Spleen (tissue), 7 donors: ENCODE measurements around the gene ZNF226.

Experiments
- POLR2A ChIP-seq, 3 donors: fragments of 450-650 bp; IDR thresholded peaks; one replicate each; pipeline ENCODE4 v1.5.1; 2017; ENCODE audit warnings: antibody characterized with exemption in 3 of 3, mild to moderate bottlenecking in 1 of 3
- POLR2AphosphoS5 ChIP-seq, 3 donors: sonication (generic); formaldehyde crosslinking; IDR thresholded peaks; one replicate each; pipeline ENCODE4 v1.5.1; 2017; ENCODE audit warnings: antibody characterized with exemption in 3 of 3
- TF ChIP-seq, protein P1 (sequence below), 11 experiments: fragments of 200-600 bp in 7 of 11; fragments of 450-650 bp in 4 of 11; sonication (generic) in 4 of 11; IDR thresholded peaks in 8 of 11; conservative IDR thresholded peaks in 3 of 11; 1 replicate in 7 of 11; 2 replicates in 4 of 11; pipeline versions ENCODE4 v1.4.0 to v1.8.0; 2016 to 2021; ENCODE audit warnings: antibody characterized with exemption in 11 of 11, inconsistent platforms in 4 of 11, mild to moderate bottlenecking in 1 of 11
- donor health status: DM: no; HTN: no; CAD: no; lungs with moderate emphysema.
- donor health status: DM: no; HTN: no; CAD: no.
- donor health status: DM: no; HTN: no; CAD: no.

DNA sequence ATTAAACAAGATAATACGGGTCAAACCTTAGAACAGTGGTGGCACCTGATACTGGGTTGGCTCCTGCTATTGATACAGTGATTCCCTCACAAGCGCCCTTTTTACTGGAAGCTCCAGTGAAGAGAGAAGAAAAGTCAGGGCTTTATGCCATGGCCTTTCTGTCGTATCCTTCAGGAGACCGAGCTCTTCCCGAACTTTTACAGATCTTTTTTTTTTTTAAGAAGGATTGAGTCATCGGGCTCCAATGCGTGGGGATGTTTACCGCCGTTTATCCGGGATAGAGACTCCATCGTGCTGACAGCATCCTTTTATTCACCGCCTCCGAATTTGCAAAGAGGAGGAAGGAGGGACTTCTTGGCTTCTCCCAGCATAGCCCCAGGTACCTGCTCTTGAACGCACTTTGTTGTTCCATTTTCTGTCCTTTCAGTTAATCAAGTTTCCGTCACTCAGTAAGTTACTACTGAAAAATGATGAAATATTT lies 48.0 kb downstream of the ZNF226 start:
- TF ChIP-seq, protein P1, sequence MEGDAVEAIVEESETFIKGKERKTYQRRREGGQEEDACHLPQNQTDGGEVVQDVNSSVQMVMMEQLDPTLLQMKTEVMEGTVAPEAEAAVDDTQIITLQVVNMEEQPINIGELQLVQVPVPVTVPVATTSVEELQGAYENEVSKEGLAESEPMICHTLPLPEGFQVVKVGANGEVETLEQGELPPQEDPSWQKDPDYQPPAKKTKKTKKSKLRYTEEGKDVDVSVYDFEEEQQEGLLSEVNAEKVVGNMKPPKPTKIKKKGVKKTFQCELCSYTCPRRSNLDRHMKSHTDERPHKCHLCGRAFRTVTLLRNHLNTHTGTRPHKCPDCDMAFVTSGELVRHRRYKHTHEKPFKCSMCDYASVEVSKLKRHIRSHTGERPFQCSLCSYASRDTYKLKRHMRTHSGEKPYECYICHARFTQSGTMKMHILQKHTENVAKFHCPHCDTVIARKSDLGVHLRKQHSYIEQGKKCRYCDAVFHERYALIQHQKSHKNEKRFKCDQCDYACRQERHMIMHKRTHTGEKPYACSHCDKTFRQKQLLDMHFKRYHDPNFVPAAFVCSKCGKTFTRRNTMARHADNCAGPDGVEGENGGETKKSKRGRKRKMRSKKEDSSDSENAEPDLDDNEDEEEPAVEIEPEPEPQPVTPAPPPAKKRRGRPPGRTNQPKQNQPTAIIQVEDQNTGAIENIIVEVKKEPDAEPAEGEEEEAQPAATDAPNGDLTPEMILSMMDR (IDR thresholded peaks at IDR 0.05 in 8 of 11, conservative IDR thresholded peaks at IDR 0.05 in 3 of 11), result no peak
- TF ChIP-seq POLR2AphosphoS5 (IDR thresholded peaks at IDR 0.05), result no peak
- TF ChIP-seq POLR2A (IDR thresholded peaks at IDR 0.05), result no peak
